NB4 (cell line): ENCODE measurements around the gene FABP6.

Source experiments
- CTCF ChIP-seq: IDR thresholded peaks from one replicate; pipeline ENCODE4 v1.5.1; 2012; ENCODE audit warnings: low read depth, low read length
- MAX ChIP-seq: IDR thresholded peaks from 2 replicates; pipeline ENCODE4 v1.6.1; 2011; ENCODE audit warnings: low read depth, low read length
- MYC ChIP-seq: IDR thresholded peaks from 2 replicates; pipeline ENCODE4 v1.6.1; 2011; ENCODE audit warnings: low read depth, low read length
- POLR2A ChIP-seq: IDR thresholded peaks from 2 replicates; pipeline ENCODE4 v1.6.1; 2011; ENCODE audit warnings: mild to moderate bottlenecking; ENCODE audit not compliant: insufficient read length; ENCODE audit errors: extremely low read depth

GRCh38 chr5:160233215-160233614, 3.9 kb downstream of the FABP6 start:
- TF ChIP-seq POLR2A (no peak), CTCF (no peak), MAX (no peak), MYC (no peak)
